HG02763 (cell line): ENCODE data around the gene DAPK3.

Source experiments
- ATAC-seq: cut with Tn5 transposase; IDR thresholded peaks from one replicate; pipeline ENCODE4 v1.9.1; 2021; ENCODE audit warnings: mild to moderate bottlenecking, moderate library complexity; ENCODE audit not compliant: unreplicated experiment

The DAPK3 gene

GRCh38 chr19:3919793-3920192 lies 51.1 kb downstream of the DAPK3 start:
- ATAC-seq: no peak

- ATAC-seq: no peak
These were observed 54.9 kb downstream of the DAPK3 start for GRCh38 chr19:3916033-3916432.

- ATAC-seq: no peak
These were observed 56.7 kb downstream of the DAPK3 start for GRCh38 chr19:3914199-3914598.

GRCh38 chr19:3910105-3910504 lies 60.8 kb downstream of the DAPK3 start:
- ATAC-seq: no peak
